ENCODE measurements around the gene SPATA2. TPM values are rescaled to one million over a fixed set of nuclear protein-coding genes. Genes with fewer than 3 reads are reported as not detected.

The SPATA2 gene
- total and polyA plus RNA-seq, 2 donors (not counting 3 experiments of a cell fraction or from before 2014, with no cell fraction given): 4.9 to 6.1 TPM

GRCh38 chr20:49904440-49905214 is 10.7 kb downstream of the SPATA2 start:
- H3K27me3 ChIP-seq (ENCODE audit: control insufficient read depth in 2 of 2, insufficient read depth in 2 of 2, low read length in 2 of 2): no peaks in the 10 kb centered on the region
- ChIA-PET POLR2A (no interaction called here), CTCF (interaction anchor here (0.9 to 6.7 kb wide), 4 partner anchors 12 to 74 kb away, joined by 3 to 60 read pairs (median 4); no protein-coding TSS in a partner anchor)
- no peak overlapping the region for H3K9ac ChIP-seq (replicated peaks; ENCODE audit: extremely low read depth, insufficient read depth, low read length)
- FAIRE-seq (no peak), DNase-seq (ENCODE audit: low read depth, low spot score) (no peak)
- H3K4me3 ChIP-seq (replicated peaks in 1 of 3; ENCODE audit: insufficient read depth in 1 of 3, low read depth in 1 of 3, low read length in 3 of 3): no peak overlapping the region
- H3K9me3 ChIP-seq (replicated peaks; ENCODE audit: control insufficient read depth, insufficient read depth, low read length): no peaks in the 10 kb centered on the region
- H2AFZ ChIP-seq (ENCODE audit: low read depth, low read length): no peak overlapping the region
- BruUV-seq (replicated peaks): no TSS peak
- no peaks in the 10 kb centered on the region for H4K20me1 ChIP-seq (replicated peaks; ENCODE audit: control insufficient read depth, extremely low read depth, insufficient read depth, low read length)
- intact Hi-C loops (cut with micrococcal nuclease) (no loop called here), dilution Hi-C loops (cut with MboI; ENCODE audit: extremely low pct_ligation_motif_present, low sequenced_read_pairs) (no loop called here)
- H3K27ac ChIP-seq (ENCODE audit: insufficient read depth, low read depth, low read length): no peak overlapping the region
- no peaks in the 10 kb centered on the region for H3K9me1 ChIP-seq (replicated peaks; ENCODE audit: control insufficient read depth, extremely low read depth, insufficient read depth, low read length)
- H3K36me3 ChIP-seq (ENCODE audit: control insufficient read depth in 2 of 2, extremely low read depth in 1 of 2, insufficient read depth in 2 of 2, low read length in 2 of 2): peaks cover 4 to 29% of the 10 kb centered on the region in 2 experiments
- H3K4me2 ChIP-seq (ENCODE audit: insufficient read depth, low read length): no peak overlapping the region
- H3K79me2 ChIP-seq (ENCODE audit: control insufficient read depth, insufficient read depth, low read length): no peaks in the 10 kb centered on the region
- TF ChIP-seq MAX (IDR thresholded peaks at IDR 0.05; ENCODE audit: insufficient read depth, insufficient read length): no peak
- TF ChIP-seq FOS (IDR thresholded peaks at IDR 0.05; ENCODE audit: borderline replicate concordance, insufficient read depth, low read length): no peak
- H3K4me1 ChIP-seq (ENCODE audit: control insufficient read depth, extremely low read depth, insufficient read depth, low read length): no peaks in the 10 kb centered on the region

- POLR2A ChIA-PET: no interaction called here
- CTCF ChIA-PET: interaction anchor here (1.1 to 6.7 kb wide), 3 partner anchors 8 to 56 kb away, joined by 3 to 60 read pairs (median 6); no protein-coding TSS in a partner anchor
- Histone ChIP-seq H3K79me2 (ENCODE audit: control insufficient read depth, insufficient read depth, low read length) (no peaks in the 10 kb centered on the region), H2AFZ (ENCODE audit: low read depth, low read length) (no peak overlapping the region), H3K4me2 (ENCODE audit: insufficient read depth, low read length) (no peak overlapping the region), H3K4me1 (ENCODE audit: control insufficient read depth, extremely low read depth, insufficient read depth, low read length) (no peaks in the 10 kb centered on the region), H3K36me3 (ENCODE audit: control insufficient read depth in 2 of 2, extremely low read depth in 1 of 2, insufficient read depth in 2 of 2, low read length in 2 of 2) (peaks cover 4 to 20% of the 10 kb centered on the region in 2 experiments), H4K20me1 (replicated peaks; ENCODE audit: control insufficient read depth, extremely low read depth, insufficient read depth, low read length) (no peaks in the 10 kb centered on the region), H3K27ac (ENCODE audit: insufficient read depth, low read depth, low read length) (no peak overlapping the region), H3K9me1 (replicated peaks; ENCODE audit: control insufficient read depth, extremely low read depth, insufficient read depth, low read length) (no peaks in the 10 kb centered on the region), H3K27me3 (ENCODE audit: control insufficient read depth in 2 of 2, insufficient read depth in 2 of 2, low read length in 2 of 2) (no peaks in the 10 kb centered on the region), H3K9me3 (replicated peaks; ENCODE audit: control insufficient read depth, insufficient read depth, low read length) (no peaks in the 10 kb centered on the region), H3K9ac (replicated peaks; ENCODE audit: extremely low read depth, insufficient read depth, low read length) (no peak overlapping the region), H3K4me3 (replicated peaks in 1 of 3; ENCODE audit: insufficient read depth in 1 of 3, low read depth in 1 of 3, low read length in 3 of 3) (no peak overlapping the region)
- FAIRE-seq (no peak), DNase-seq (ENCODE audit: low read depth, low spot score) (no peak)
- TF ChIP-seq EZH2 (IDR thresholded peaks at IDR 0.05; ENCODE audit: borderline replicate concordance, low read depth, low read length, severe bottlenecking) (no peak), JUN (IDR thresholded peaks at IDR 0.05; ENCODE audit: borderline replicate concordance, insufficient read depth, insufficient read length, low read depth) (no peak), CTCF (IDR thresholded peaks at IDR 0.05; ENCODE audit: extremely low read depth in 1 of 2, insufficient read depth in 1 of 2, low read depth in 1 of 2, low read length in 2 of 2) (no peak), MYC (IDR thresholded peaks at IDR 0.05; ENCODE audit: low read depth, low read length) (no peak), POLR2AphosphoS5 (IDR thresholded peaks at IDR 0.05; ENCODE audit: insufficient read depth, low read depth, low read length) (no peak), GATA2 (IDR thresholded peaks at IDR 0.05; ENCODE audit: insufficient read depth, insufficient read length, low read depth, low read length) (no peak), MAX (IDR thresholded peaks at IDR 0.05; ENCODE audit: insufficient read depth, insufficient read length) (no peak), FOS (IDR thresholded peaks at IDR 0.05; ENCODE audit: borderline replicate concordance, insufficient read depth, low read length) (no peak), POLR2A (IDR thresholded peaks at IDR 0.05; ENCODE audit: low read depth, low read length) (no peak)
- intact Hi-C loops (cut with micrococcal nuclease) (no loop called here), dilution Hi-C loops (cut with MboI; ENCODE audit: extremely low pct_ligation_motif_present, low sequenced_read_pairs) (no loop called here)
- no TSS peak for BruUV-seq (replicated peaks)
Observed at GRCh38 chr20:49901588-49901987, 13.7 kb downstream of the SPATA2 start.

All from endothelial cell of umbilical vein (primary cell).